NOMO-1 treated with DMSO at 0.1 percent for 48 hours (cell line): ENCODE measurements around the gene DDIT4.
A peak's percentile ranks its signal among the peaks of the same experiment; 100 is the strongest.
"Not testable (repeated sequence)": the region's sequence is repeated elsewhere in the genome, so short reads cannot be mapped to it uniquely, and the experiment has no call there.

Experiments
- DNase-seq: peaks from one replicate; lab custom pipeline; 2025; ENCODE audit not compliant: unreplicated experiment; lab: John Stamatoyannopoulos, UW

Gene DDIT4

DNA sequence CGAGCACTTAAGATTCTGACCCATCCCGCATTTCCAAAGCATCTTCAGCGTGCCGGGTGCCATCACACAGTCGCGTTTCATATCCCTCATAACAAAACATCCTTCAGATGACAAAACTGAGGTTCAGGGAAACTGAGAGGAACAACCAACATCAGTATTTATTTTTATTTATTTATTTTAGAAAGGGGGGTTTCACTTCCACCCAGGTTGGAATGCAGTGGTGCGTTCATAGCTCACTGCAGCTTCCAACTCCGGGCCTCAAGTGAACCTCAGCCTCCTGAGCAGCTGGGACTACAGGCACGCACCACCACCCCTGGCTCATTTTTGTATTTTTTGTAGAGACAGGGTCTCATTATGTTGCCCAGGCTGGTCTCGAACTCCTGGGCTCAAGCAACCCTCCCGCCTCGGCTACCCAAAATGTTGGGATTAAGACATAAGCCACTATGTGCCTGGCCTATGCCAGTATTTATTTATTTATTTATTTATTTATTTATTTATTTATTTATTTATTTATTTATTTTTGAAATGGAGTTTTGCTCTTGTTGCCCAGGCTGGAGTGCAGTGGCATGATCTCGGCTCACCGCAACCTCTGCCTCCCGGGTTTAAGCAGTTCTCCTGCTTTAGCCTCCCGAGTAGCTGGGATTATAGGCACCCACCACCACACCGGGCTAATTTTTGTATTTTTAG lies 24.4 kb upstream of the DDIT4 start:
- DNase-seq, result not testable (repeated sequence)

GRCh38 chr10:72250666-72251065 lies 23.1 kb upstream of the DDIT4 start:
- DNase-seq, result no peak

- DNase-seq, result no peak
These were observed 22.1 kb upstream of the DDIT4 start for GRCh38 chr10:72251635-72252034.

- DNase-seq, result no peak
These were observed 20.8 kb upstream of the DDIT4 start for GRCh38 chr10:72252972-72253371.

DNA sequence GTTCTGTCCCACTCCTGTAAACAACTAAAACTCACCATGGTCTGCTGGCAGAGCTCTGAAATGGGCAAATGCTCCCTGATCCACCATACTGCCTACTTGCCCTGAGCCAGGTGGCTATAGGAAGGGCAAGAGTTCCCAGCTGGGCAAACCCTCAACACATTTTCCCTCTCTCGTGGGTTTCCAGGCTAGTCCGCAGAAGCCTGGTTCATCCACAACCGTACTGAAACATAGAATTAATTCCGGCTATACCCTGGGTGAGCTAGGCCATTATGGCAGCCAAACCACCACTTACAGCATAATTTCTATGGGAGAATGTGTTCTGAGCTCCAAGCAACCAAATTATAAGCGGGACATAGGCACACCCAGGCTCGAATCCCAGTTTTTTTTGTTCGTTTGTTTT lies 20.1 kb upstream of the DDIT4 start:
- DNase-seq, result no peak

DNA sequence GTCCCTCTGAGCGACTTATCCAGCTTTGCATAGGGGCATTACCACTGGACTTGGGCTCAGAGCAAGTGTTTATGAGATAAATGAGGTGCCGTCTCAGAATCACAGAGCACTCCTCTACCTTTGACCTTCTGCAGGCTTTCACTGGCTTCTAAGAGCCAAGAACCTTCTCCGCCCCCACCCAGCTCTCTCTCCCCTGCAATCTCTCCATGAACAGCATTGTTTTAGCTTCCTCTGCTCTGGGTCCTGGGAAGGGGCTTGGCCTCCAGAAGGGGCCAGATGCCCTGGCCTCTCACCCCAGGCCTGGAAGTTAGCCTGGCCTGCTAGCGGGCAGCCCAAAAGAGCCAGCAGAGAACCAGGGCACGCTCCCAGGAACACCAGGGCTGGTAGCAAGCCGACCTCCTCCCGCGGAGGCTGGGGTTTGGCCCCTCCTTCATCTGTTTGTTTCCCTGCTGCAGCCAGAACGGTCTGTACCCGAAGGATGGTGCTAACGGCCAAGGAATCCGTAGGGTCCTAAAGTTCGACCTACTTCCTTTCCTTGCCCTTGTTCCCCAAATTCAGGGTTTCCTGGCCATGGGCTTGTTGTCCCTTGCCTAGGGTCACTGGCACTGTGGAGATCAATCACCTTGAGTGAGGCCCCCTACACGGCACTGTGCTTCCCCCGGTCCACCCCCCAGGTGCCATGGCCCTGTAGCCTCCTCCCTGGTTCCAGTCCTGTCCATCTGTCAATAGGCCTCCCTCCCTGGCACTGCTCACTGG lies 18.7 kb upstream of the DDIT4 start:
- peak; percentile 60 for DNase-seq

DNA sequence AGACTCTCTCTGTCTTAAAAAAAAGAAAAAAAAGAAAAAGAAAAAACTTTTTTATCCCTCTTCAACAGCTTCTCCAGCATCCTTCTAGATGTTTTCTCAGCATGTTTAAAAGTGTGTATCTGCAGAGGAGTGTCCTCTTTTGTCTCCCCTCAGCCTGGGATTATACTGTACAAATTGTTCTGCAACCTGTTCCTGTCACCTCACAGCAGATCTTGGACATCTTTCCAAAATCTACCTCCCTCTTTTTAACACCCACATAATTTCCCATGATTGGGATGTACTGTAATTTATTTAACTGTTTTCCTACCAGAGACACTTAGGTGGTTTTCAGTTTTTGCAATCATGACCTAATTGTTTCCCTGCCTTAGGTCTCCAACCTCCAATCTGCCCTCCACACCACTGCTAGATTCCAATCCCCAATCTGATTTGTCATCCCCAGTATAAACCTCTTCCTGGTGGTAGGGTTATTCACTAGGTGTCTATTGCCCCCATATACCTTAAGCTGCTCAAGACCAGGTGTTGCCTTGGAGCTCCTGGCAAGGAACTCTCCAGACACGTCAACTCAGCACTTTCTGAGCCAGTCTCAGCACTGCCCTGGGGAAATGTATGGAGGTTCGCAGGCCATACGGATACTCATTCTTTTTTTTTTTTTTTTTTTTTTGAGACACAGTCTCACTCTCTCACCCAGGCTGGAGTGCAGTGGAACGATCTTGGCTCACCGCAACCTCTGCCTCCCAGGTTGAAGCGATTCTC lies 17.6 kb upstream of the DDIT4 start:
- no peak for DNase-seq

- DNase-seq, result peak; percentile 70
These were observed 16.5 kb upstream of the DDIT4 start for GRCh38 chr10:72257051-72257892.

DNA sequence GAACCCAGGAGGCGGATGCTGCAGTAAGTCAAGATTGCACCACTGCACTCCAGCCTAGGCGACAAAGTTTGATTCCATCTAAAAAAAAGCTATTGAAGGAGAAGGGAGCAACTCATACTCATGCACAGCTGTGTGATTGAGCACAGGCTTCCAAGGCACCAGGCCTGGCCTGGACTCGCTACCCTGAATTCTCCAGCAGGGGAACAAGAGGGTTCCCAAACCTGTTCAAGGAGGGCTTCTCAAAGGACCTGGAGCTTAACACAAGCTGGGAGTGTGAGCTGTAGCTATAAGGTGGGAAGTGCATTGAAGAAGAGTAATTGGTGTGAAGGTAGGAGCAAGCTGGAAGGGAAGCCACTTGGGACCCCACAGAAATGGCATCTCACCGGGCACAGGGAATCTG lies 15.1 kb upstream of the DDIT4 start:
- DNase-seq, result no peak

DNA sequence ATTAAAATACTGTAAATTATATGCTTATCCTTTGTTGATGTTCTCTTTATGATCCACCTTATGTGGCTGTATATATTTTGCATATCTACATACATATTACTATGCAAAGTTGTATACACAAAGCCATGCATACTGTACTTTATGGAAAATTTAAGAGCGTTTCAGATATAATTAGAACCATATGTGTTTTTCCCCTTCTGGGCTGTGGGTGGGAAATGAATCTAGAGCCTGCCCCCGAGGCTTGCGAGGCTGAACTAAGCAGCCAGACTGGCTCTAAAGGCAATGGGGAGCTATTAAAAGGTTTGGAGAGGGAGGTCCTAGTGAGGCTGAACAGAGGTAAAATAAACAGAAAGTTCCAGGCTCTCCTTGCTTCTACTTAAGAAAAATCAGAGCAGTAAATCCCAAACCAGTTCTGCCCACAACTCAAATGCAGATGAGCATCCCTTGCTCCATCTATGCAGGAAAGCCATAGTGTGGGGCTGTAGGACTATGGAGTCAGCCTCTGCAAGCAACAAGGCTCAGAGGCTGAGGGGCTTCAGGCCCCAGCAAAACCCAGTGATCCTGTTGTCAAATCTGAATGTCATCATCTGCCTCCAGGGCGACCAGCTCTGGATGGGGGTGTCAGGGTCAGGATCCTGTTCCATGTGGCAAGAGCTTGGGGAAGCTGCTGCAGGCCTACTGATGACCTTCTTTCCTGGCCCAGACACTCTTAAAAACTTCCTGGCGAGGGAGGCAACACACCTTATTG lies 14.1 kb upstream of the DDIT4 start:
- DNase-seq, result no peak

GRCh38 chr10:72260239-72260975 lies 13.3 kb upstream of the DDIT4 start:
- DNase-seq, result peak; percentile 66

- peak; percentile 66 for DNase-seq
These were observed 12.5 kb upstream of the DDIT4 start for GRCh38 chr10:72260976-72261783.

- no peak for DNase-seq
These were observed 11.8 kb upstream of the DDIT4 start for GRCh38 chr10:72261784-72262404.

DNA sequence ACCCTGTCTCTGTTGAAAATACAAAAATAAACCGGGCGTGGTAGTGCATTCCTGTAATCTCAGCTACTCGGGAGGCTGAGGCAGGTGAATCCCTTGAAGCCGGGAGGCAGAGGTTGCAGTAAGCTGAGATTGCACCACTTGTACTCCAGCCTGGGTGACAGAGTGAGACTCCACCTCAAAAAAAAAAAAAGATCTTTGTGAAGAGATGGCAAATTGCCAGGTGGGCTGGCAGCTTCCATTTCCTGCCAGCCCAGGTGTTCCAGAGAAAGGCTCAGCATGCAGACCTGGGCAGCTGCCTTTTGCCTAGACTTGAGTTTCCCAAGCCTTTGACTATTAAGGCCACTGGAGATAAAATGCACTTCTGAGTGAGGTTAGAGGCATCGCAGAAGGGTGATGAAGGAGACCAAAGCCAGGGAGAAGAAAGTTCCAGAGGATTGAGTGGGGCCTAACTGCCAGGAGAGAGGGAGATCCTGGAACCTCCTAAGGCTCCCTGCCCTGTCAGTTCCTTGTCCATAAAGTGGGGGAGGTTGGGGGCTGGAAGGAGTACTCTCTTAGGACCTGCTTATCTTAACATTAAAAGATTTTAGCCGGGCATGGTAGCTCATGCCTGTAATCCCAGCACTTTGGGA lies 10.0 kb upstream of the DDIT4 start:
- DNase-seq, result no peak

- DNase-seq, result no peak
These were observed 9.2 kb upstream of the DDIT4 start for GRCh38 chr10:72264536-72264935.

DNA sequence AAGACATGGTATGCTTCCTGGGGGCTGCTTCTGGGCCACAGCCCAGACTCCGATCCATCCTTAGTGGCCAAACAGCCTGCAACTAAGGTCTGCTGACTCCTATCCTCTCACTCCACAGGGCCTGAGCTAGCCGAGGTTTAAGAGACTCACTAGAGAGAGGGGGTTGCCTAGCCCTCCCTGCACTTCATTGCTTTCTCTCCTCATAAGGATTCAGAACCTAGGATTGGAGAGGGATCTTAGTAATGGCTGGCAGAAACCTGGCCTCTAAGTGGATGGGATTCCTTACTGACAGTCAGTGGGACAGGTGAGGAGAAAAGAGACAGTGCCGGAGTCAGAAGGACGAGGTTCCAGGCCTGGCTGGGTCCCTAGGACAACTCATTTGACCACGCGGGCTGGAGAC lies 8.2 kb upstream of the DDIT4 start:
- no peak for DNase-seq

DNA sequence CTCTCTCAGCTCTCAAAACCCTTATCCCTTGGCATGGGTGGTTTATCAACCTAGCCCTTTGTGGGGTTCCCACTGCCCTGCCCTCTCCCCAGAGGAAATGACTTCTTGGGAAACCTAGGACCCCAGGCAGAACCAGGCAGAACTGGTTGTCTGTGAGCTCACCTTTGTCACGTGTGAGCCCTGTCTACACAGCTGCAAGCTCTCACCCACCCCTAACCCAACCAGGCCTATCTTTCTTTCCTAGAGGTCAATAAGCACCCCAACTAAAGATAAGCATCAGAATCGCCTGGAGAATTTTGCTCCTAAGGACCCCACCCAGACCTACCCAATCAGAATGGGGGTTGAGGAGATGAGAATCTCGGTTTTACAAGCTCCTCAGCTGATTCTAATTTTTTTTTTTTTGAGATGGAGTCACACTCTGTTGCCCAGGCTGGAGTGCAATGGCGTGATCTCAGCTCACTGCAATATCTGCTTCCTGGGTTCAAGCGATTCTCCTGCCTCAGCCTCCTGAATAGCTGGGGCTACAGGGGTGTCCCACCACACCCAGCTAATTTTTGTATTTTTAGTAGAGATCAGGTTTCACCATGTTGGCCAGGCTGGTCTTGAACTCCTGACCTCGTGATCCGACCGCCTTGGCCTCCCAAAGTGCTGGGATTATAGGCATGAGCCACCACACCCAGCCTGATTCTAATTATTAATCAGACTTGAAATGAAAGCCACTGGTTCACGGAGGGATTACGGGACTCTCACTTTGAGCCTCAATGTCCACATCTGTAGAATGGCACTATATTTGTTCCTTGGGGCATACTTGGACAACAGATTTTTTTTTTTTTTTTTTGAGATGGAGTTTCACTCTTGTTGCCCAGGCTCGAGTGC lies 7.5 kb upstream of the DDIT4 start:
- no peak for DNase-seq
